ENCODE results near the gene DPP6.

Gene DPP6

DNA sequence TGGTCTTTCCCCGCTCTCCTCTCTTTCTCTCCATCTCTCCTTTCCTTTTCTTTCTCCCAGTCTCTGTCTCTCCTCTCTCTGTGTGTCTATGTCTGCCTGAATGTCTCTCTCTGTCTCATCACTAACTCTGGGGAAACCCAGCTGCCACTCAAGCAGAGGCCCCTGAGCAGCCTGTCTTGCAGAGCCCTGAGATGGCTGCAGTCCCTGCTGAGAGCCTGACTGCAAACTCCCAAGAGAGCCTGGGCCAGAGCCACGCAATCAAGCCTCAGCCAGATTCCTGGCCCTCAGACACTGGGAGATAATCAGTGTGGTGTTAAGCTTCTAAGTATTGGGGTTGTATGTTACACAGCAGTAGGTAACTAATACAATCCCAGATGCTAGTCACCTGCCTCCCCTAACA is 859.2 kb downstream of the DPP6 start:
- DNase-seq (ENCODE audit: extremely low read depth, low read depth): no peak
- no peak overlapping the region for H3K4me3 ChIP-seq (replicated peaks; ENCODE audit: low read depth, low read length)
- TF ChIP-seq, protein P1, sequence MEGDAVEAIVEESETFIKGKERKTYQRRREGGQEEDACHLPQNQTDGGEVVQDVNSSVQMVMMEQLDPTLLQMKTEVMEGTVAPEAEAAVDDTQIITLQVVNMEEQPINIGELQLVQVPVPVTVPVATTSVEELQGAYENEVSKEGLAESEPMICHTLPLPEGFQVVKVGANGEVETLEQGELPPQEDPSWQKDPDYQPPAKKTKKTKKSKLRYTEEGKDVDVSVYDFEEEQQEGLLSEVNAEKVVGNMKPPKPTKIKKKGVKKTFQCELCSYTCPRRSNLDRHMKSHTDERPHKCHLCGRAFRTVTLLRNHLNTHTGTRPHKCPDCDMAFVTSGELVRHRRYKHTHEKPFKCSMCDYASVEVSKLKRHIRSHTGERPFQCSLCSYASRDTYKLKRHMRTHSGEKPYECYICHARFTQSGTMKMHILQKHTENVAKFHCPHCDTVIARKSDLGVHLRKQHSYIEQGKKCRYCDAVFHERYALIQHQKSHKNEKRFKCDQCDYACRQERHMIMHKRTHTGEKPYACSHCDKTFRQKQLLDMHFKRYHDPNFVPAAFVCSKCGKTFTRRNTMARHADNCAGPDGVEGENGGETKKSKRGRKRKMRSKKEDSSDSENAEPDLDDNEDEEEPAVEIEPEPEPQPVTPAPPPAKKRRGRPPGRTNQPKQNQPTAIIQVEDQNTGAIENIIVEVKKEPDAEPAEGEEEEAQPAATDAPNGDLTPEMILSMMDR (IDR thresholded peaks at IDR 0.05; ENCODE audit: low read depth, low read length, missing control alignments): no peak

DNA sequence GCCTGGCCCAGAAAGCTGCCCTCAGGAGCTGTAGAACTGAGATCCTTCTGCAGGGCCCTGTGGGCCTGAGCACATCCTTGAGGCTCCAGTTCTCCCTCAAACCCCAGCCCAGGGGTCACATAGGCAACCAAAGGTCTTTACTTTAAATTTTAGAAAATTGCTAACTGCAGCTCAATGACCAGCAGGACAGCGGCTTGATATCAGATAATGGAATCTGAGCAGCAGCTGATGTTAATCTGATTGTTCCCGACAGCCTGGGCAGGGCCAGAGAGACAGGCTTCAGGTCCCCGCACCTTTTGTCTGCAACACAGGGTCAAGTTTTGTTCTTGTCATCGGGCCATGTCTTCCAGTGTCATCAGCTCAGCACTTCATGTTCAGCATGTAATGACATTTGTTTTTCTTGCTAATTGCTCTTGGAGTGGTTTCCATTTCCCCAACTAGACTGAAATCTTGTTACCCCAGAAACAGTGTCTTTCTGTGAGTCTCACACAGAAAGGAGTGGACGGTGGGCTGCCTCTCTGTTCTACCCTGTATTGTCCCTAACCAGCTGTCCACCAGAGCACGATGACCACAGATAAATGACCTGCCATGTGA is 859.8 kb downstream of the DPP6 start:
- DNase-seq (ENCODE audit: extremely low read depth, low read depth): no peak
- H3K4me3 ChIP-seq (replicated peaks; ENCODE audit: low read depth, low read length): no peak overlapping the region
- TF ChIP-seq, protein P1 (IDR thresholded peaks at IDR 0.05; ENCODE audit: low read depth, low read length, missing control alignments): no peak

DNA sequence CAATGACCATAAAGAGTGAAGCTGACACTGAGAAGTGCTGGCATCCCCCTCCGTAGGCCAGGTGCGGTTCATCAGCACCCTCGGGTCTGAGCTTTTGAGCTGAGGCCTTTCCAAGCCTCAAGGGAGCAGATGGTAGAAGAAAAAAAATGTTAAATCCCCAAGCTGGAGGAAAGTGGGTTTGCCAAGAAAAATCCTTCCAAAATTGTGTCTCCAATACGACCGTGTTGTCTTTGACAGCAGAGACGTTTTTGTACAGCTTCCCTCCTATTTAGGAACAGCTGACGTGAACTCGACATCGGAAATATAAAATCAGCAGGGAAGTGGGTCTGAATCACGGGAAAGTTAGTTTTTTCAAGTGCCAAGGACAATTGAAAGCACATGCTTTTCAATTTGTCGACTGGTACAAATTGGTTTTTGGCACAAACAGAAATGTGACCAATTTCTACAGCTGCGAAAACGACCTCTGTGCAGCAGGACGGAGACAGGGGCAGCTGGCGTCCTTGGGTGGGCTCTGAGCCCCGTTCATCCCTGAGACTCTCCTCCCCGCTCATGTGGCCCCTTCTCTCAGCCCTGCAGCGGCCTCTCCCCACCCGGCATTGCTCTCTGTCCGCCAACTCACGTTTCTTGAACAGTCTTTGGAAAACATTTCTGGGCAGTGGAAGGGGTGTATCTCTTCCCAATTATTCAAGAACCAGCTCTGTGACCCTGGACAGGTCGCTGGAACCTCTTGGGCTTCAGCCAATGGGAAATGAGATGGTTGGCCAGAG is 860.9 kb downstream of the DPP6 start:
- DNase-seq (ENCODE audit: extremely low read depth, low read depth): no peak
- TF ChIP-seq, protein P1 (IDR thresholded peaks at IDR 0.05; ENCODE audit: low read depth, low read length, missing control alignments): no peak
- no peak overlapping the region for H3K4me3 ChIP-seq (replicated peaks; ENCODE audit: low read depth, low read length)

DNA sequence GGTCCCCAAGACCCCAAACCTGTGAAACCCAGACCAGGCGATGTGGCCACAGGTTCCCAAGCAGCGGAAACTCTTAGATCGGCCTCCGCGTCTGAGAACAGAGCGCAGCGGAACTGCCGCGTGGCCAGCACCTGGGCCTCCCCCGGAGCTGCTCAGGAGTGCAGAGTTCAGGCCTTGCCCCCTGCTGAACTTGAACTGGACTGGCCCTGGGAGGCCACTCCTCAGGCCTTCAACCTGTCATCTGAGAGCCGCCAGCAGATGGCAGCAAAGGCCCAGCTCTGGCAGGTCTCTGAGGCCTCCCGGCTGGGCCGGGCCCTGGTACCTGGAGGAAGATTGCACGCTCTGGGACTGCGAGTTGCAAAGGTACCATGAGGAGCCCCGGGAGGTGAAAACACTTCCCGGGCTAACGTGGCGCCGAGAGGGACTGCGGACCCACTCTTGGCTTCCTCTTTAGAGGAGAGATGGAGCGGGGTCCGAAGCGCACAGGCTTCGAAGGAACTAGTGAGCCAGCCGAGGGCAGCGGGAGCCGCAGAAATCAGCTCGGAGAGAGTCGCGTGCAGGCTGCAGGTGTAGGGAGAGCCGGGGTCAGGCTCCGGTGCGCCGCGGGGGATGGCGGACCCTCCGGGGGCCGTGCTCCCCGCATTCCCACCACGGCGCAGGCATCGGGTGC is 861.6 kb downstream of the DPP6 start:
- TF ChIP-seq, protein P1 (IDR thresholded peaks at IDR 0.05; ENCODE audit: low read depth, low read length, missing control alignments): peak; percentile 92
- peak; percentile 21 for DNase-seq (ENCODE audit: extremely low read depth, low read depth)
- no peak overlapping the region for H3K4me3 ChIP-seq (replicated peaks; ENCODE audit: low read depth, low read length)

DNA sequence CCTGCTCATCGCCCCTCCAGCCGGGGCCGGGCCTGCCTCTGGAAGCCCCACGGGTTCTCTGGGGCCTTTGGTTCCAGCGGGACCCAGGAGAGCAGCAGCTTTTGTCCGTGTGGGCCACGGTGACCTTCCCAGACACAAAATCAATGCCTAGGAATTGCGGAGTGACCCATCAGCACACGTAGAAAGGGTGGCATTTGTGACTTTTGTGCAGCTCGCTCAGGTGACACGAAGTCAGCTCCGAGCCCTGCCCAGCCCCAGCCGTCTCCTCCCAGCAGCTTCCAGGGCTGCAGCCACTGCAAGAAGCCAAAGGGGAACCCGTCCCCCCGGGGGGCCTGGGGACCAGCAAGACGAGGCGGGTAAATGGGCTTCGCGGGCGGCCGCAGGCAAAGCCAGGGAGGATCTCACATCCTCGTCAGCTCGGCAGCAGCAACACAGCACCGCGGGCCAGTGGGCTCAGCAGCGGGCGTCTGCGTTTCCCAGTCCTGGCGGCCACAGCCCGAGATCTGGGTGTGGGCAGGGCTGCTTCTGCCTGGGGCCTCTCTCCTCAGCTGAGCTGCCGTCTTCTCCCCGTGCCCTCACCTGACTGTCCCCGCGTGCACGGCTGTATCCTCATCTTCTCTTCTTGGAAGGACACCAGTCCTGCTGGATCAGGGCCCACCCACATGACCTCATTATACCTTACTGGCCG is 862.3 kb downstream of the DPP6 start:
- H3K4me3 ChIP-seq (replicated peaks; ENCODE audit: low read depth, low read length): no peak overlapping the region
- no peak for DNase-seq (ENCODE audit: extremely low read depth, low read depth)
- TF ChIP-seq, protein P1 (IDR thresholded peaks at IDR 0.05; ENCODE audit: low read depth, low read length, missing control alignments): no peak

DNA sequence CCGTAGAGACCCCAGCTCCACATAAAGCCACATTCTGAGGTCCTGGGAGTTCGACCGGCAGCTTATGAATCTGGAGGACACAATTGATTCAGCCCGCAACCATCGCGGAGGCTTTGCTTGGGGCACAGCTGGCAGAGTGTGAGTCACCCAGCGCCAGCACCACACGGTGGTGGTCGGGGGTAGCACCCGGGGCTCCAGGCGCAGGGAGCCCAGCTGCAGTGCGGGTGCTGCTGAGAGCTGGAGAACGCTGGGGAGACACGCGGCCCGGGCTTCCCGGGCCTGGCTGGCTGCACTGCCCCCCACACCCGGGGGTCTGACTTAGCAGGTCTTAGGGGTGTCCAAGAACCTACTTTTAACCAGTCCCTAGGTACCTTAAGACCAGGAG is 862.8 kb downstream of the DPP6 start:
- TF ChIP-seq, protein P1 (IDR thresholded peaks at IDR 0.05; ENCODE audit: low read depth, low read length, missing control alignments): no peak
- DNase-seq (ENCODE audit: extremely low read depth, low read depth): no peak
- no peak overlapping the region for H3K4me3 ChIP-seq (replicated peaks; ENCODE audit: low read depth, low read length)
